GM23338 (cell line): ENCODE data around the gene OSBPL5. TPM values are rescaled to one million over a fixed set of nuclear protein-coding genes. Genes with fewer than 3 reads are reported as not detected.

ENCODE experiments used
- ATAC-seq: fragments of 200-7000 bp; cut with Tn5 transposase; 3 replicates; pipeline ENCODE4 v1.9.1; 2020
- DNase-seq: peaks from one replicate; pipeline ENCODE4 v3.0.0-alpha.2; 2015; ENCODE audit warnings: low spot score
- H2AFZ ChIP-seq: fragments of 200-600 bp; sonication (generic); 2 replicates; pipeline ENCODE4 v1.8.0; 2016; ENCODE audit warnings: antibody characterized with exemption, mild to moderate bottlenecking, moderate library complexity
- H3F3A ChIP-seq: fragments of 200-600 bp; sonication (generic); replicated peaks from 2 replicates; pipeline ENCODE4 v1.8.0; 2017; ENCODE audit warnings: antibody characterized with exemption, mixed run types, low read depth
- H3K27ac ChIP-seq: fragments of 200-600 bp; sonication (generic); 2 replicates; pipeline ENCODE4 v1.6.1; 2016; ENCODE audit warnings: low read depth
- H3K27me3 ChIP-seq: fragments of 200-600 bp; sonication (generic); 2 replicates; pipeline ENCODE4 v1.8.0; 2016; ENCODE audit warnings: mild to moderate bottlenecking, mixed run types, moderate library complexity; ENCODE audit not compliant: insufficient read depth
- H3K36me3 ChIP-seq: fragments of 200-600 bp; sonication (generic); 2 replicates; pipeline ENCODE4 v1.8.0; 2016; ENCODE audit warnings: mild to moderate bottlenecking; ENCODE audit not compliant: insufficient read depth
- H3K4me1 ChIP-seq: fragments of 200-600 bp; sonication (generic); 2 replicates; pipeline ENCODE4 v1.8.0; 2016; ENCODE audit warnings: mild to moderate bottlenecking, moderate library complexity; ENCODE audit not compliant: insufficient read depth
- H3K4me2 ChIP-seq: fragments of 200-600 bp; sonication (generic); 2 replicates; pipeline ENCODE4 v1.7.1; 2017; ENCODE audit warnings: mixed run types
- H3K4me3 ChIP-seq: fragments of 200-600 bp; sonication (generic); 2 replicates; pipeline ENCODE4 v1.6.1; 2016; ENCODE audit warnings: mixed run types
- H3K79me2 ChIP-seq: fragments of 200-600 bp; sonication (generic); replicated peaks from 2 replicates; pipeline ENCODE4 v1.8.0; 2017; ENCODE audit warnings: mild to moderate bottlenecking; ENCODE audit not compliant: insufficient read depth
- H3K9me2 ChIP-seq: fragments of 200-600 bp; sonication (generic); 2 replicates; pipeline ENCODE4 v1.8.0; 2017; ENCODE audit not compliant: insufficient read depth
- H4K20me1 ChIP-seq: fragments of 200-600 bp; sonication (generic); replicated peaks from 2 replicates; pipeline ENCODE4 v1.8.0; 2017; ENCODE audit warnings: mild to moderate bottlenecking; ENCODE audit not compliant: insufficient read depth
- H3K27ac Mint-ChIP-seq: 2 replicates; pipeline ENCODE4 v1.8.0; 2020; ENCODE audit warnings: inconsistent platforms, mild to moderate bottlenecking, moderate library complexity, mixed read lengths
- H3K27me3 Mint-ChIP-seq: 3 replicates; pipeline ENCODE4 v1.8.0; 2022; ENCODE audit warnings: low read depth, mild to moderate bottlenecking, moderate library complexity, mixed read lengths, inconsistent platforms; ENCODE audit not compliant: insufficient read depth, poor library complexity
- H3K36me3 Mint-ChIP-seq: 3 replicates; pipeline ENCODE4 v1.8.0; 2021; ENCODE audit warnings: low read depth, mild to moderate bottlenecking, inconsistent platforms, moderate library complexity, mixed read lengths
- H3K4me1 Mint-ChIP-seq: 3 replicates; pipeline ENCODE4 v1.8.0; 2020; ENCODE audit warnings: mild to moderate bottlenecking, inconsistent platforms, mixed read lengths
- H3K4me3 Mint-ChIP-seq: 3 replicates; pipeline ENCODE4 v1.8.0; 2021; ENCODE audit warnings: moderate library complexity, mild to moderate bottlenecking, inconsistent platforms, mixed read lengths
- H3K9me3 Mint-ChIP-seq: 3 replicates; pipeline ENCODE4 v1.8.0; 2020; ENCODE audit warnings: moderate library complexity, mild to moderate bottlenecking, inconsistent platforms, mixed read lengths
- EZH2 ChIP-seq: fragments of 200-600 bp; sonication (generic); IDR thresholded peaks from one replicate; pipeline ENCODE4 v1.8.0; 2017; ENCODE audit warnings: antibody characterized with exemption, mild to moderate bottlenecking, low read depth; ENCODE audit not compliant: unreplicated experiment
- ZNF462 ChIP-seq: fragments of 250-450 bp; sonication (Bioruptor Pico); IDR thresholded peaks from 2 replicates; pipeline ENCODE4 v1.5.0; 2020; ENCODE audit warnings: mild to moderate bottlenecking, moderate library complexity
- polyA plus RNA-seq: library from polyadenylated mRNA; unstranded; fragments of >200 nt; fragmentation: Nextera tagmentation; extraction: Ambion mirVana; gene quantifications from 2 replicates; pipeline ENCODE4 v1.2.1, GENCODE V29; 2016
- total RNA-seq: library from RNA; depleted of rRNA; stranded (reverse); fragments of >200 nt; shearing (Covaris generic); gene quantifications from 2 replicates; pipeline ENCODE4 v1.2.3, GENCODE V29; 2014
- TF ChIP-seq, protein P1 (sequence below): IDR thresholded peaks from one replicate; pipeline ENCODE4 v1.6.1; 2018; ENCODE audit warnings: antibody characterized with exemption; ENCODE audit not compliant: unreplicated experiment

The OSBPL5 gene
- total and polyA plus RNA-seq, 2 experiments from 2014 or later = 2.7 to 12.0 TPM

- TF ChIP-seq ZNF462 (CRISPR knock-in tag) = no peak
Measured at GRCh38 chr11:3134651-3135480, 30.2 kb downstream of the OSBPL5 start (continued).

DNA sequence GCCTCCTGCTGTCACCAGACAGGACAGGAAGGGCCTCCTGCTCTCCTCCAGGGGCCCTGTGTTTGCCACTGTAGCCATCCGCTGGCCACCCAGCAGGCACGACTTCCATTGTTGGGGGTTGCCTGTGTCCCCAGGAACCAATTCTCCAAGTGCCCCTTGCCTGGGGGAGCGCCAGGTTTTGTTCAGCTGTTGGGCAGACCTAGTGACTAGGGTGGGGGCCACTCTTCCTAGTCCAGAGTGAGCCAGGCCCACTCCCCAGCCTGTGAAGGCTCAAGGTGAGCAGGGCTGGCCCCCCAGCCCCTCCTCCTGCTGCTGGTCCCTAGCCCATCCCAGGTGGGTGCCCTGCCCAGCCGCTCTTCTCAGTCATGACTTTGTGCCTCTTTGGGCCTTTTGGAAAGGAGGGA, 30.9 kb downstream of the OSBPL5 start:
- no peaks in the 10 kb centered on the region for H3K36me3 ChIP-seq
- no peaks in the 10 kb centered on the region for H3K9me2 ChIP-seq
- no peaks in the 10 kb centered on the region for H3K79me2 ChIP-seq
- Mint-ChIP-seq H3K27ac (no peak overlapping the region), H3K9me3 (no peaks in the 10 kb centered on the region), H3K27me3 (peaks cover 5% of the 10 kb centered on the region), H3K4me1 (peaks cover 5% of the 10 kb centered on the region; the same call in 2 of the 3 replicates), H3K4me3 (no peak overlapping the region), H3K36me3 (no peaks in the 10 kb centered on the region; the same call in 2 of the 3 replicates)
- H3K4me3 ChIP-seq = no peak overlapping the region
- no peak overlapping the region for H2AFZ ChIP-seq
- ATAC-seq (no peak), DNase-seq (no peak)
- H4K20me1 ChIP-seq = no peaks in the 10 kb centered on the region
- TF ChIP-seq, protein P1, sequence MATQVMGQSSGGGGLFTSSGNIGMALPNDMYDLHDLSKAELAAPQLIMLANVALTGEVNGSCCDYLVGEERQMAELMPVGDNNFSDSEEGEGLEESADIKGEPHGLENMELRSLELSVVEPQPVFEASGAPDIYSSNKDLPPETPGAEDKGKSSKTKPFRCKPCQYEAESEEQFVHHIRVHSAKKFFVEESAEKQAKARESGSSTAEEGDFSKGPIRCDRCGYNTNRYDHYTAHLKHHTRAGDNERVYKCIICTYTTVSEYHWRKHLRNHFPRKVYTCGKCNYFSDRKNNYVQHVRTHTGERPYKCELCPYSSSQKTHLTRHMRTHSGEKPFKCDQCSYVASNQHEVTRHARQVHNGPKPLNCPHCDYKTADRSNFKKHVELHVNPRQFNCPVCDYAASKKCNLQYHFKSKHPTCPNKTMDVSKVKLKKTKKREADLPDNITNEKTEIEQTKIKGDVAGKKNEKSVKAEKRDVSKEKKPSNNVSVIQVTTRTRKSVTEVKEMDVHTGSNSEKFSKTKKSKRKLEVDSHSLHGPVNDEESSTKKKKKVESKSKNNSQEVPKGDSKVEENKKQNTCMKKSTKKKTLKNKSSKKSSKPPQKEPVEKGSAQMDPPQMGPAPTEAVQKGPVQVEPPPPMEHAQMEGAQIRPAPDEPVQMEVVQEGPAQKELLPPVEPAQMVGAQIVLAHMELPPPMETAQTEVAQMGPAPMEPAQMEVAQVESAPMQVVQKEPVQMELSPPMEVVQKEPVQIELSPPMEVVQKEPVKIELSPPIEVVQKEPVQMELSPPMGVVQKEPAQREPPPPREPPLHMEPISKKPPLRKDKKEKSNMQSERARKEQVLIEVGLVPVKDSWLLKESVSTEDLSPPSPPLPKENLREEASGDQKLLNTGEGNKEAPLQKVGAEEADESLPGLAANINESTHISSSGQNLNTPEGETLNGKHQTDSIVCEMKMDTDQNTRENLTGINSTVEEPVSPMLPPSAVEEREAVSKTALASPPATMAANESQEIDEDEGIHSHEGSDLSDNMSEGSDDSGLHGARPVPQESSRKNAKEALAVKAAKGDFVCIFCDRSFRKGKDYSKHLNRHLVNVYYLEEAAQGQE = no peak
- TF ChIP-seq EZH2 = no peak
- no peaks in the 10 kb centered on the region for H3K4me1 ChIP-seq
- H3K27ac ChIP-seq = no peak overlapping the region
- H3K4me2 ChIP-seq = no peak overlapping the region
- no peaks in the 10 kb centered on the region for H3F3A ChIP-seq
- no peaks in the 10 kb centered on the region for H3K27me3 ChIP-seq
